IPS-18a (cell line): Measurements from ENCODE around the gene UBN2.
"Not testable (repeated sequence)": the region's sequence is repeated elsewhere in the genome, so short reads cannot be mapped to it uniquely, and the experiment has no call there.

Source experiments
- H3K27ac ChIP-seq: one replicate; pipeline ENCODE4 v1.5.1; 2013; ENCODE audit warnings: low read length
- H3K27me3 ChIP-seq: one replicate; pipeline ENCODE4 v1.6.1; 2013; ENCODE audit warnings: mild to moderate bottlenecking, low read length; ENCODE audit not compliant: control insufficient read depth, insufficient read depth
- H3K36me3 ChIP-seq: one replicate; pipeline ENCODE4 v1.6.1; 2013; ENCODE audit warnings: low read depth, low read length; ENCODE audit not compliant: control insufficient read depth
- H3K4me1 ChIP-seq: one replicate; pipeline ENCODE4 v1.6.1; 2013; ENCODE audit warnings: low read depth, low read length; ENCODE audit not compliant: control insufficient read depth
- H3K4me3 ChIP-seq: one replicate; pipeline ENCODE4 v1.5.1; 2013; ENCODE audit warnings: low read length
- H3K9ac ChIP-seq: one replicate; pipeline ENCODE4 v1.6.1; 2013; ENCODE audit warnings: mild to moderate bottlenecking, low read length, moderate library complexity
- H3K9me3 ChIP-seq: one replicate; pipeline ENCODE4 v1.6.1; 2013; ENCODE audit warnings: low read depth, low read length; ENCODE audit not compliant: control insufficient read depth

The UBN2 gene

GRCh38 chr7:139300390-139300789 is 69.4 kb downstream of the UBN2 start:
- Histone ChIP-seq H3K9me3 (no peaks in the 10 kb centered on the region), H3K27me3 (no peaks in the 10 kb centered on the region), H3K36me3 (peaks cover 15% of the 10 kb centered on the region), H3K4me3 (no peak overlapping the region), H3K4me1 (no peaks in the 10 kb centered on the region), H3K27ac (no peak overlapping the region), H3K9ac (no peak overlapping the region)

- H3K27ac ChIP-seq: no peak overlapping the region
- H3K36me3 ChIP-seq: peaks cover 6% of the 10 kb centered on the region
- no peak overlapping the region for H3K4me3 ChIP-seq
- H3K27me3 ChIP-seq: no peaks in the 10 kb centered on the region
- no peak overlapping the region for H3K9ac ChIP-seq
- H3K9me3 ChIP-seq: no peaks in the 10 kb centered on the region
- H3K4me1 ChIP-seq: no peaks in the 10 kb centered on the region
Measured at GRCh38 chr7:139304517-139304916, 73.5 kb downstream of the UBN2 start.

- H3K4me3 ChIP-seq: no peak overlapping the region
- H3K27ac ChIP-seq: no peak overlapping the region
- H3K9me3 ChIP-seq: no peaks in the 10 kb centered on the region
- no peaks in the 10 kb centered on the region for H3K27me3 ChIP-seq
- no peak overlapping the region for H3K9ac ChIP-seq
- no peaks in the 10 kb centered on the region for H3K4me1 ChIP-seq
- no peaks in the 10 kb centered on the region for H3K36me3 ChIP-seq
Measured at GRCh38 chr7:139317939-139318505, 87.0 kb downstream of the UBN2 start.

- Histone ChIP-seq H3K4me3 (no peak overlapping the region), H3K27me3 (no peaks in the 10 kb centered on the region), H3K9me3 (no peaks in the 10 kb centered on the region), H3K27ac (no peak overlapping the region), H3K36me3 (no peaks in the 10 kb centered on the region), H3K4me1 (no peaks in the 10 kb centered on the region), H3K9ac (no peak overlapping the region)
Measured at GRCh38 chr7:139321071-139321745, 90.2 kb downstream of the UBN2 start.

- H3K9ac ChIP-seq, H3K4me1 ChIP-seq, H3K36me3 ChIP-seq: not testable (repeated sequence)
Measured at GRCh38 chr7:139324709-139325108, 93.7 kb downstream of the UBN2 start.

GRCh38 chr7:139328375-139328774 is 97.3 kb downstream of the UBN2 start:
- H3K9ac ChIP-seq: no peak overlapping the region
- H3K27me3 ChIP-seq: no peaks in the 10 kb centered on the region
- no peaks in the 10 kb centered on the region for H3K9me3 ChIP-seq
- no peaks in the 10 kb centered on the region for H3K4me1 ChIP-seq
- H3K4me3 ChIP-seq: no peak overlapping the region
- no peak overlapping the region for H3K27ac ChIP-seq
- no peaks in the 10 kb centered on the region for H3K36me3 ChIP-seq

More at GRCh38 chr7:139324709-139325108, 93.7 kb downstream of the UBN2 start:
- H3K9me3 ChIP-seq, H3K27me3 ChIP-seq, H3K4me3 ChIP-seq, H3K27ac ChIP-seq: not testable (repeated sequence)

GRCh38 chr7:139329119-139329518 is 98.1 kb downstream of the UBN2 start:
- Histone ChIP-seq H3K9me3 (no peaks in the 10 kb centered on the region), H3K36me3 (no peaks in the 10 kb centered on the region), H3K27ac (no peak overlapping the region), H3K9ac (no peak overlapping the region), H3K27me3 (no peaks in the 10 kb centered on the region), H3K4me1 (no peaks in the 10 kb centered on the region), H3K4me3 (no peak overlapping the region)

- Histone ChIP-seq H3K4me3 (no peak overlapping the region), H3K27ac (no peak overlapping the region), H3K9me3 (no peaks in the 10 kb centered on the region), H3K9ac (no peak overlapping the region), H3K27me3 (no peaks in the 10 kb centered on the region), H3K4me1 (no peaks in the 10 kb centered on the region), H3K36me3 (no peaks in the 10 kb centered on the region)
Measured at GRCh38 chr7:139330333-139331030, 99.4 kb downstream of the UBN2 start.

- H3K9me3 ChIP-seq: no peaks in the 10 kb centered on the region
- no peak overlapping the region for H3K27ac ChIP-seq
- no peaks in the 10 kb centered on the region for H3K4me1 ChIP-seq
- no peaks in the 10 kb centered on the region for H3K36me3 ChIP-seq
- no peak overlapping the region for H3K4me3 ChIP-seq
- no peaks in the 10 kb centered on the region for H3K27me3 ChIP-seq
- H3K9ac ChIP-seq: no peak overlapping the region
Measured at GRCh38 chr7:139332697-139333359, 101.8 kb downstream of the UBN2 start.

- not testable (repeated sequence) for H3K4me1 ChIP-seq, H3K9ac ChIP-seq, H3K4me3 ChIP-seq, H3K27ac ChIP-seq, H3K27me3 ChIP-seq, H3K36me3 ChIP-seq, H3K9me3 ChIP-seq
Measured at GRCh38 chr7:139333443-139333842, 102.4 kb downstream of the UBN2 start.

- no peak overlapping the region for H3K4me3 ChIP-seq
- H3K9ac ChIP-seq: no peak overlapping the region
- no peaks in the 10 kb centered on the region for H3K36me3 ChIP-seq
- H3K9me3 ChIP-seq: no peaks in the 10 kb centered on the region
- no peaks in the 10 kb centered on the region for H3K4me1 ChIP-seq
- no peak overlapping the region for H3K27ac ChIP-seq
- no peaks in the 10 kb centered on the region for H3K27me3 ChIP-seq
Measured at GRCh38 chr7:139334399-139335150, 103.5 kb downstream of the UBN2 start.
